Left lung (tissue), 10 donors: ENCODE results near the gene APRT. TPM values are rescaled to one million over a fixed set of nuclear protein-coding genes. Genes with fewer than 3 reads are reported as not detected.

ENCODE experiments used
- ATAC-seq: fragments of 200-7000 bp; cut with Tn5 transposase; one replicate; pipeline ENCODE4 v1.9.1; 2020; ENCODE audit warnings: moderate library complexity
- DNase-seq, 4 donors: peaks; one replicate each; pipeline ENCODE4 v3.0.0-alpha.2; 2013 to 2020
- H3K27ac ChIP-seq, 2 donors: fragments of 200-600 bp; sonication (generic) in 1 of 2; one replicate each; pipeline versions ENCODE4 v1.5.0 to v1.8.0; 2020 to 2021
- H3K27me3 ChIP-seq, 2 donors: fragments of 200-600 bp; sonication (generic) in 1 of 2; one replicate each; pipeline versions ENCODE4 v1.5.0 to v1.8.0; 2020 to 2021
- H3K36me3 ChIP-seq, 2 donors: fragments of 200-600 bp; sonication (generic) in 1 of 2; one replicate each; pipeline versions ENCODE4 v1.5.0 to v1.8.0; 2020 to 2021
- H3K4me1 ChIP-seq, 2 donors: fragments of 200-600 bp; one replicate each; pipeline ENCODE4 v1.8.0; 2021
- H3K4me3 ChIP-seq, 2 donors: fragments of 200-600 bp; sonication (generic) in 1 of 2; one replicate each; pipeline versions ENCODE4 v1.5.0 to v1.8.0; 2020 to 2021; ENCODE audit warnings: mild to moderate bottlenecking in 1 of 2
- H3K9me3 ChIP-seq, 2 donors: fragments of 200-600 bp; sonication (generic) in 1 of 2; one replicate each; pipeline versions ENCODE4 v1.5.0 to v1.8.0; 2020 to 2021
- intact Hi-C, 2 donors: fragments of 100-400 bp; cut with DNase I; formaldehyde crosslinking; loops; one replicate each; pipeline versions ENCODE4 v1.11.2 to v1.14.2; 2022
- polyA plus RNA-seq, 6 donors: library from polyadenylated mRNA; unstranded; fragments of 120-200 nt; gene quantifications; one replicate each; pipeline ENCODE4 v1.2.1, GENCODE V29; 2013; ENCODE audit not compliant: insufficient read length in 6 of 6
- total RNA-seq, 2 donors: library from RNA; stranded (reverse); fragmentation: NEBNext Ultra II Directional; extraction: Animal tissue kit (Norgen Biotek cat#: 25700); gene quantifications; one replicate each; pipeline ENCODE4 v1.2.1, GENCODE V29; 2021
- TF ChIP-seq, protein P1 (sequence below), 2 donors: fragments of 200-600 bp; sonication (generic) in 1 of 2; IDR thresholded peaks; one replicate each; pipeline versions ENCODE4 v1.5.0 to v1.8.0; 2021; ENCODE audit warnings: antibody characterized with exemption in 2 of 2
- donor health status: DM: no; HTN: yes; CAD: no.
- donor health status: DM: no; HTN: no; CAD: no.

APRT gene
- total and polyA plus RNA-seq, 8 donors: 69.9 to 161 (median 96.8) TPM

DNA sequence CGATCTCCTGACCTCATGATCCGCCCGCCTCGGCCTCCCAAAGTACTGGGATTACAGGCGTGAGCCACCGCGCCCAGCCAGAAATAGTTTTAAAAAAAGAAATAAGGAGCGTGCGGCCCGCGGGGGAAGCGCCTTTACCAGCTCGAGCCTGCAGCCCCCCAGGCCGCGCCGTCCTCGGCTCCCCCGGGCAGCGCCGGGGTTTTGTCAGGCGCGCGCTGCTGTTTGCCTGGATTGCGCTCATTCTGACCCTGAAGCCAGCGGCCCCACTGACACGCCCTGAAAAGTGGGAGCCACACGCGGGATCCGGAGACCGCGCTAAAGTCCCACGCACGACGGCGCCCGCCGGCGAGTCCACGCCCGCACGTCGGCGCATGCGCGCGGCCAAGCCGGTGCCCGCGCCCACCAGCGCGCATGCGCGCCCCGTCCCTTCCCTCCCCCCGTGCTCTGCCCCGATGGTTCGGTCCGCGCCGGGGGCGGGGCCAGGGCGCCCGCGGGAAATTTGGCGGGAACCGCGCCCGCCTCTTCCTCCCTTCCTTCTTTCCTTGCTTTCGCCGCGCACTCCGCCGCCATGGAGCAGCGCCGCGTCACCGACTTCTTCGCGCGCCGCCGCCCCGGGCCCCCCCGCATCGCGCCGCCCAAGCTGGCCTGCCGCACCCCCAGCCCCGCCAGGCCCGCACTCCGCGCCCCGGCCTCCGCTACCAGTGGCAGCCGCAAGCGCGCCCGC lies 8.3 kb downstream of the APRT start, which contains the start of gene CDT1:
TSS of gene CDT1 (plus strand) at position 526 of the 724 bp plus-strand sequence. CDS start at position 569, 43 bp downstream.
- DNase-seq (peak; percentile 82 to 96 (median 90)), ATAC-seq (peak; percentile 74)
- Histone ChIP-seq H3K27ac (peak within 1 kb of the TSS; percentile 42 to 84), H3K4me3 (peak within 1 kb of the TSS; percentile 45 to 73), H3K4me1 (peaks cover 6 to 43% of the 10 kb centered on the region in 2 donors), H3K9me3 (no peaks in the 10 kb centered on the region), H3K27me3 (peaks cover 0 to 8% of the 10 kb centered on the region in 2 donors), H3K36me3 (peaks cover 0 to 13% of the 10 kb centered on the region in 2 donors)
- intact Hi-C loops: no loop called here
- TF ChIP-seq, protein P1, sequence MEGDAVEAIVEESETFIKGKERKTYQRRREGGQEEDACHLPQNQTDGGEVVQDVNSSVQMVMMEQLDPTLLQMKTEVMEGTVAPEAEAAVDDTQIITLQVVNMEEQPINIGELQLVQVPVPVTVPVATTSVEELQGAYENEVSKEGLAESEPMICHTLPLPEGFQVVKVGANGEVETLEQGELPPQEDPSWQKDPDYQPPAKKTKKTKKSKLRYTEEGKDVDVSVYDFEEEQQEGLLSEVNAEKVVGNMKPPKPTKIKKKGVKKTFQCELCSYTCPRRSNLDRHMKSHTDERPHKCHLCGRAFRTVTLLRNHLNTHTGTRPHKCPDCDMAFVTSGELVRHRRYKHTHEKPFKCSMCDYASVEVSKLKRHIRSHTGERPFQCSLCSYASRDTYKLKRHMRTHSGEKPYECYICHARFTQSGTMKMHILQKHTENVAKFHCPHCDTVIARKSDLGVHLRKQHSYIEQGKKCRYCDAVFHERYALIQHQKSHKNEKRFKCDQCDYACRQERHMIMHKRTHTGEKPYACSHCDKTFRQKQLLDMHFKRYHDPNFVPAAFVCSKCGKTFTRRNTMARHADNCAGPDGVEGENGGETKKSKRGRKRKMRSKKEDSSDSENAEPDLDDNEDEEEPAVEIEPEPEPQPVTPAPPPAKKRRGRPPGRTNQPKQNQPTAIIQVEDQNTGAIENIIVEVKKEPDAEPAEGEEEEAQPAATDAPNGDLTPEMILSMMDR (IDR thresholded peaks at IDR 0.05): no peak

DNA sequence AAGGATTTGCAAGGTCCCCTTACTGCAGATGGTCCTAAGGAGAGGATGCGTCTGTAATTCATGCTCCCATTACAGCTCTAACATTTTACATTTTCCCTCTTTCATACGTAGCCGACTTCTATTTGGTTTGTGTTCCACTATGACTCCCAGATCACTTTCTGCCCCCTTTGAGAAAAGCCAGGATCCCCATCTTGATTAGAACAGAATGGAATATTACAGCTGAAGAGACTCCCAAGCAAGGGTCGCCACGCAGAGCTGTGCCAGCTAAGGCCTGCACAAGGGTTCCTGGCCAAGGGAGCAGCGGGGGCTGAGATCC lies 11.5 kb downstream of the APRT start:
- Histone ChIP-seq H3K36me3 (no peaks in the 10 kb centered on the region), H3K4me3 (no peak overlapping the region), H3K4me1 (peaks cover 6 to 42% of the 10 kb centered on the region in 2 donors), H3K27me3 (peaks cover 0 to 8% of the 10 kb centered on the region in 2 donors), H3K9me3 (no peaks in the 10 kb centered on the region), H3K27ac (no peak overlapping the region)
- intact Hi-C loops: no loop called here
- TF ChIP-seq, protein P1 (IDR thresholded peaks at IDR 0.05): no peak
- DNase-seq: no peak
- ATAC-seq: no peak

DNA sequence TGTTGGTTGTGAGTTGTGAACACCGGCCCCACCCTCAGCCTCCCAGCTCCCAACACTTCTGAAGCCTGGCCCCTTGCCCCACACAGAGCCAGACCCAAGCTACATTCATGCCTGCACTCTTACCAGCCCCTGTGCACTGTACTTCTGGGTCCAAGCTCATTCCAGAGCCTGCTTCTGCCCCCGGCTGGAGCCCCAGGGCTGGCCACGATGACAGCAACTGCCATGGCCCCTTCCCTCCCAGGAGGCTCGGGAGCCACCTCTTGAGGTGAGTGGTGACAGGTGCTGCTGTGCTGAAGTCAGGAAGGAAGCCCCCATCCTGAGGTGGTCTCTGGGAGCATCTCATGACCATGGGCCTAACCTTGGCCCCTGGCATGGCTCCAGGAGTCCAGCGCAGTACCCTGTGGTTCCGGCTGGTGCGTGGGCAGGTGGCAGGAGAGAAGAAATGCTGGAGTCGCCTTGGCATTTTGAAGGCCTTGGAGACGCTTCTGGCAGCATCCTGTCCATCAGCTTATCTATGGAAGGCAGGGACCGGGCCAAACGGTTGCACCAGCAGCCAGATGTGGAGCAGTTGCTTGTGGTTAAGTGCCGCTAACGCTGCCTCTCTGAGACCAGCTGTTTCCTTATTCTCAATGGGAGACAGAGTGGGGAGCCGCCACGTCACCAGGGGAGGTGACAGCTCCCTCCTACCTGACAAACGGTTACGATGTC lies 12.0 kb downstream of the APRT start:
- H3K27ac ChIP-seq: no peak overlapping the region
- H3K36me3 ChIP-seq: no peaks in the 10 kb centered on the region
- H3K27me3 ChIP-seq: peaks cover 0 to 8% of the 10 kb centered on the region in 2 donors
- DNase-seq: no peak
- peaks cover 2 to 42% of the 10 kb centered on the region in 2 donors for H3K4me1 ChIP-seq
- intact Hi-C loops: no loop called here
- H3K9me3 ChIP-seq: no peaks in the 10 kb centered on the region
- TF ChIP-seq, protein P1 (IDR thresholded peaks at IDR 0.05): no peak
- H3K4me3 ChIP-seq: no peak overlapping the region
- no peak for ATAC-seq

DNA sequence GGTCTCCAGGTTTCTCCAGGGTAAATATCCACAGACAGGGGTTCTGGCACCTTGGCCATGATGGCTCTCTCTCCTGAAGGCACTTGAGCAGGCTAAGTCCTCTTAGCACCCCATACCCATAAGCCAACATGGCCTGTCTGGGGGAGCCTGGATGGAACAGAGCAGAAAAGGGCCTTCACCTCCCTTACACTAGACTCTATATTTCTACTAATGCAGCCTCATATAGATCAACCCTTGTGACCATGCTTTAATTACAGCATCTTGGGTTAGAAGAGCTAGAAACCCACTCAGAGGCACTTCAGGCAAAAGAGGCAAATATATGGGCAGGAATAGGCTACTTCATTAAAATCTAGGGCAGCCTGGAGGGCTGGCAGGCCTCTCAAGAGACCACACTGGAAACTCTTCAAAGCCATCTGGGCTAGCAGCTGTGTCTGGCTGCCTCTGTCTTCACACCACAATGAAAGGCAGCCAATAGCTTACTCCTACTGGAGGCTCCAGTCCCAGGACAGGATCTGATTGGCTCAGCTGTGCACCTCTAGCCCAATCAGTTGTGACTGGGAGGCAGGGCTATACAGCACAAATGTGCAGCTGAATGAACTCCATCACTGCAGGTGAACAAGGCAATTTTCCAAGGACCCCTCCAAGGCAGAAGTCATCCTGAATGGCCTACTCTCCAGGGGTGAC lies 12.8 kb downstream of the APRT start:
- H3K27me3 ChIP-seq: peaks cover 0 to 4% of the 10 kb centered on the region in 2 donors
- H3K27ac ChIP-seq: no peak overlapping the region
- TF ChIP-seq, protein P1 (IDR thresholded peaks at IDR 0.05): no peak
- H3K36me3 ChIP-seq: no peaks in the 10 kb centered on the region
- peaks cover 0 to 42% of the 10 kb centered on the region in 2 donors for H3K4me1 ChIP-seq
- no peak overlapping the region for H3K4me3 ChIP-seq
- DNase-seq (no peak), ATAC-seq (no peak)
- no peaks in the 10 kb centered on the region for H3K9me3 ChIP-seq
- intact Hi-C loops: no loop called here

DNA sequence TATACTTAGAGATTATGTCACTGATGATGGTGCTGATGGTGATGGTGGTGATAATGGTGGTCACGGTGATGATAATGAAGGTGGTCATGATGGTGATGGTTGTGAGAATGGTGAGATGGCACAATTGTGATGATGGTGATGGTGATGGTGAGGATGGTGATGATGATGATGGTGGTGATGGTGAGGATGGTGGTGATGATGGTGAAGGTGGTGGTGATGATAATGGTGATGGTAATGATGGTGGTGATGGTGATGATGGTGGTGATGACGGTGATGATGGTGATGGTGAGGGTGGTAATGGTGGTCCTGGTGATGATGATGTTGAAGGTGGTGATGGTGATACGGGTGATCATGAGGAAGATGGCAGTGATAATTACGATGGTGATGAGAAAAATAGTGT lies 13.7 kb downstream of the APRT start:
- ATAC-seq (no peak), DNase-seq (no peak)
- Histone ChIP-seq H3K4me1 (peaks cover 0 to 46% of the 10 kb centered on the region in 2 donors), H3K36me3 (no peaks in the 10 kb centered on the region), H3K9me3 (no peaks in the 10 kb centered on the region), H3K4me3 (no peak overlapping the region), H3K27me3 (peaks cover 0 to 12% of the 10 kb centered on the region in 2 donors), H3K27ac (no peak overlapping the region)
- TF ChIP-seq, protein P1 (IDR thresholded peaks at IDR 0.05): no peak
- intact Hi-C loops: no loop called here
